HCT116 (cell line): ENCODE data around the gene KRTAP26-1.

ENCODE experiments used
- MAX ChIP-seq: IDR thresholded peaks from 2 replicates; pipeline ENCODE4 v1.6.1; 2012
- POLR2A ChIP-seq: IDR thresholded peaks from 2 replicates; pipeline ENCODE4 v1.7.0; 2011; ENCODE audit warnings: borderline replicate concordance; ENCODE audit not compliant: insufficient read depth, insufficient read length; ENCODE audit errors: extremely low read depth

- no peak for TF ChIP-seq POLR2A
- no peak for TF ChIP-seq MAX
Measured at GRCh38 chr21:30320215-30320614, at the start of gene KRTAP26-1.
